ENCODE measurements around the gene ST3GAL5.

The ST3GAL5 gene

GRCh38 chr2:85819811-85820510 is 68.8 kb downstream of the ST3GAL5 start:
- H2AK5ac ChIP-seq (ENCODE audit: low read length), result no peak overlapping the region
- no peak overlapping the region for H3K4ac ChIP-seq (ENCODE audit: low read depth, low read length)
- no peaks in the 10 kb centered on the region for H3K36me3 ChIP-seq (ENCODE audit: control insufficient read depth, insufficient read depth, low read length)
- H3K79me2 ChIP-seq (ENCODE audit: control insufficient read depth, insufficient read depth, low read length), result no peaks in the 10 kb centered on the region
- no peak overlapping the region for H3K27ac ChIP-seq (ENCODE audit: low read depth, low read length)
- H3K23ac ChIP-seq (ENCODE audit: low read length), result no peak overlapping the region
- no peak for DNase-seq
- H3K4me3 ChIP-seq (ENCODE audit: low read length), result no peak overlapping the region
- no peak overlapping the region for H2BK120ac ChIP-seq (ENCODE audit: low read depth, low read length)
- no peak overlapping the region for H4K8ac ChIP-seq (ENCODE audit: low read depth, low read length)
- no peak overlapping the region for H4K5ac ChIP-seq (ENCODE audit: low read length)
- H3K9ac ChIP-seq (ENCODE audit: low read length), result no peak overlapping the region
- no peaks in the 10 kb centered on the region for H3K27me3 ChIP-seq (ENCODE audit: insufficient read depth, low read length, poor library complexity)
- H3K79me1 ChIP-seq (ENCODE audit: low read length), result no peaks in the 10 kb centered on the region
- no peak overlapping the region for H3K18ac ChIP-seq (ENCODE audit: low read length)
- WGBS (ENCODE audit: extremely low coverage, insufficient coverage, low lambda C conversion rate), result no CpG with 5 or more reads among the region's 6 CpGs
- H3K4me1 ChIP-seq (ENCODE audit: control insufficient read depth, low read depth, low read length), result no peaks in the 10 kb centered on the region
- H3K4me2 ChIP-seq (ENCODE audit: low read length), result no peak overlapping the region
- no peak overlapping the region for H2BK5ac ChIP-seq (ENCODE audit: low read length)
- no peak overlapping the region for H2BK15ac ChIP-seq (replicated peaks; ENCODE audit: low read depth)
- no peak overlapping the region for H3K56ac ChIP-seq (ENCODE audit: low read length)

DNA sequence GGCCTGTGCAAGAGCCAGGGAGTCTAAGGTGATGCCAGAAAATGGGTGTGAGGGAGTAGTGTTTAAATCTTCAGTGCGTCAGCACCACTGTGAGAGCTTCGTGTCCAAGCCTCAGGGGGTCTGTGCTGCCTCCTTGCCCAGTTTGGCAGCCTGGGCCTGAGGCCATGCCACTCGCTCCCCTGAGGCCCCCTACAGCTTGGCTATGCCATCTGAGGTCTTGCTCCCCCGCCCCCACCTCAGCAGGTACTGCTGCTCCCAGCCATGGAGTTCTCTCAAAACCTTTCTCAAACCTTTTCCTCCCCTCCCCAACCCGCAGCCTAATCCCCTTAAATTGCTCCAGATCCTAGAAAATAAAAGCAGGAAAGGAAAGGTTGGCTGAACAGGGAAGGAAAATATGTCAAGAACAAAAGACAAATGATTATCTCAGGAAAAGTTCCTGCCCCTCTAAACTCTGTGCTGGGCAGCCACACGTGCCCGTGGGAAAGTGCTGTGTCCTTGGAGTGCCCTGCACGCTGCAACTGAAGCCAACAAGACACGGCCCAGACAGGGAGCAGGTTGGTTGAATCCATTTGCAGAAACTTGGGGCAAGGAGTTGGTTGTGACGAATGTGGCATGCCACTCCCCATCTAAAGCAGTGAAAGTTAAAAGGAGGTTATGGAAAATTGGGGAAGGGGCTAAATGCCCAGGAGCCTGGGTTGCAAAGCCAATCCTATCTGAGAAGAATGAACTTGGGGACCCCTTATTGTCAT is 73.8 kb downstream of the ST3GAL5 start:
- Histone ChIP-seq H4K8ac (ENCODE audit: low read depth, low read length) (no peak overlapping the region), H3K36me3 (ENCODE audit: control insufficient read depth, insufficient read depth, low read length) (no peaks in the 10 kb centered on the region), H3K18ac (ENCODE audit: low read length) (no peak overlapping the region), H2BK5ac (ENCODE audit: low read length) (no peak overlapping the region), H3K4me2 (ENCODE audit: low read length) (no peak overlapping the region), H3K79me2 (ENCODE audit: control insufficient read depth, insufficient read depth, low read length) (no peaks in the 10 kb centered on the region), H3K56ac (ENCODE audit: low read length) (no peak overlapping the region), H3K4ac (ENCODE audit: low read depth, low read length) (no peak overlapping the region), H2BK120ac (ENCODE audit: low read depth, low read length) (no peak overlapping the region), H3K27ac (ENCODE audit: low read depth, low read length) (no peak overlapping the region), H3K27me3 (ENCODE audit: insufficient read depth, low read length, poor library complexity) (no peaks in the 10 kb centered on the region), H3K23ac (ENCODE audit: low read length) (no peak overlapping the region), H3K79me1 (ENCODE audit: low read length) (no peaks in the 10 kb centered on the region), H4K5ac (ENCODE audit: low read length) (no peak overlapping the region), H2BK15ac (replicated peaks; ENCODE audit: low read depth) (no peak overlapping the region), H2AK5ac (ENCODE audit: low read length) (no peak overlapping the region), H3K4me1 (ENCODE audit: control insufficient read depth, low read depth, low read length) (no peaks in the 10 kb centered on the region), H3K9ac (ENCODE audit: low read length) (no peak overlapping the region), H3K4me3 (ENCODE audit: low read length) (no peak overlapping the region)
- WGBS (ENCODE audit: extremely low coverage, insufficient coverage, low lambda C conversion rate), result no CpG with 5 or more reads among the region's 10 CpGs
- DNase-seq, result no peak

- Histone ChIP-seq H3K56ac (ENCODE audit: low read length) (no peak overlapping the region), H4K5ac (ENCODE audit: low read length) (no peak overlapping the region), H3K27me3 (ENCODE audit: insufficient read depth, low read length, poor library complexity) (no peaks in the 10 kb centered on the region), H2AK5ac (ENCODE audit: low read length) (no peak overlapping the region), H3K23ac (ENCODE audit: low read length) (no peak overlapping the region), H2BK5ac (ENCODE audit: low read length) (no peak overlapping the region), H3K79me2 (ENCODE audit: control insufficient read depth, insufficient read depth, low read length) (no peaks in the 10 kb centered on the region), H3K18ac (ENCODE audit: low read length) (no peak overlapping the region), H3K4me2 (ENCODE audit: low read length) (no peak overlapping the region), H3K9ac (ENCODE audit: low read length) (no peak overlapping the region), H2BK15ac (replicated peaks; ENCODE audit: low read depth) (no peak overlapping the region), H3K4ac (ENCODE audit: low read depth, low read length) (no peak overlapping the region), H3K79me1 (ENCODE audit: low read length) (no peaks in the 10 kb centered on the region), H3K4me1 (ENCODE audit: control insufficient read depth, low read depth, low read length) (no peaks in the 10 kb centered on the region), H4K8ac (ENCODE audit: low read depth, low read length) (no peak overlapping the region), H3K27ac (ENCODE audit: low read depth, low read length) (no peak overlapping the region), H3K4me3 (ENCODE audit: low read length) (no peak overlapping the region), H3K36me3 (ENCODE audit: control insufficient read depth, insufficient read depth, low read length) (no peaks in the 10 kb centered on the region), H2BK120ac (ENCODE audit: low read depth, low read length) (no peak overlapping the region)
- DNase-seq, result peak; percentile 81
- WGBS (ENCODE audit: extremely low coverage, insufficient coverage, low lambda C conversion rate), result no CpG with 5 or more reads among the region's 13 CpGs
These were observed 74.6 kb downstream of the ST3GAL5 start for GRCh38 chr2:85813982-85814801.

- H2BK5ac ChIP-seq (ENCODE audit: low read length), result no peak overlapping the region
These were observed 75.4 kb downstream of the ST3GAL5 start for GRCh38 chr2:85813211-85813981.

DNA sequence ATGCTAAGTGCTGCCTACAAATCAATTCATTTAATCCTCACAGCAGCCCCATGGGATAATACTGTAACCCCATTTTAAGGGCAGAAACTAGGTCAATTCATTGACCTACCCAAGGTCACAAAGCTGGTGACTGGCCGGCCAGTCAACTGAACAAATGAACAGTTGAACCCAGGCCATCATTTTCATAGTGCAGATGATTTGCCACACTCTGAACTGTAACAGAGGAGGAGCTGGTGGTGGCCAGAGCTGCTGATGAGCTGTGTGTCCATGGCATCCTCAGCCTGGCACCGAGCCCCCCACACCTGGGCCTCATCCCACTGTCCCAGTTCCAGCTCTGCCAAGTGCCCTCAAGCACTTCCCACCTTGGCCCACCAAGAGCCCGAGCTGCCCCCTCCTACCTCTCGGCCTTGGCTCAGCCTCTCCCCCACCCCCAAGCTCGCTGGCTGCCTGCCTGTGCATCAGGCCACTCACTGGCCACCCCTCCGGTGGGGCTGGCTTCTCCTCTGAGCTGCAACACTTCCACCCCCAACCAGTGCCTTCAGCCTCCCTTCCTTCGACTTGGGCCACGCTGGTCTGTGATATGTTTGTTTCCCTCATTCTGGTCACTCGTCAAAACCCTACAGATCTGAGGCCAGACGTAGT is 76.6 kb downstream of the ST3GAL5 start:
- Histone ChIP-seq H3K4me3 (ENCODE audit: low read length) (no peak overlapping the region), H2AK5ac (ENCODE audit: low read length) (no peak overlapping the region), H3K27me3 (ENCODE audit: insufficient read depth, low read length, poor library complexity) (no peaks in the 10 kb centered on the region), H3K4me2 (ENCODE audit: low read length) (no peak overlapping the region), H3K27ac (ENCODE audit: low read depth, low read length) (no peak overlapping the region), H3K36me3 (ENCODE audit: control insufficient read depth, insufficient read depth, low read length) (no peaks in the 10 kb centered on the region), H3K23ac (ENCODE audit: low read length) (no peak overlapping the region), H2BK120ac (ENCODE audit: low read depth, low read length) (no peak overlapping the region), H2BK15ac (replicated peaks; ENCODE audit: low read depth) (no peak overlapping the region), H3K9ac (ENCODE audit: low read length) (no peak overlapping the region), H3K79me1 (ENCODE audit: low read length) (no peaks in the 10 kb centered on the region), H3K4ac (ENCODE audit: low read depth, low read length) (no peak overlapping the region), H3K4me1 (ENCODE audit: control insufficient read depth, low read depth, low read length) (no peaks in the 10 kb centered on the region), H3K79me2 (ENCODE audit: control insufficient read depth, insufficient read depth, low read length) (no peaks in the 10 kb centered on the region), H4K8ac (ENCODE audit: low read depth, low read length) (no peak overlapping the region), H3K56ac (ENCODE audit: low read length) (no peak overlapping the region), H2BK5ac (ENCODE audit: low read length) (no peak overlapping the region), H3K18ac (ENCODE audit: low read length) (no peak overlapping the region), H4K5ac (ENCODE audit: low read length) (no peak overlapping the region)
- WGBS (ENCODE audit: extremely low coverage, insufficient coverage, low lambda C conversion rate), result no CpG with 5 or more reads among the region's 10 CpGs
- no peak for DNase-seq

More at GRCh38 chr2:85813211-85813981, 75.4 kb downstream of the ST3GAL5 start:
- Histone ChIP-seq H4K8ac (ENCODE audit: low read depth, low read length) (no peak overlapping the region), H3K56ac (ENCODE audit: low read length) (no peak overlapping the region), H3K79me1 (ENCODE audit: low read length) (no peaks in the 10 kb centered on the region), H3K79me2 (ENCODE audit: control insufficient read depth, insufficient read depth, low read length) (no peaks in the 10 kb centered on the region), H3K27ac (ENCODE audit: low read depth, low read length) (no peak overlapping the region), H2BK120ac (ENCODE audit: low read depth, low read length) (no peak overlapping the region), H3K4ac (ENCODE audit: low read depth, low read length) (no peak overlapping the region), H3K18ac (ENCODE audit: low read length) (no peak overlapping the region), H3K23ac (ENCODE audit: low read length) (no peak overlapping the region), H3K4me2 (ENCODE audit: low read length) (no peak overlapping the region), H2BK15ac (replicated peaks; ENCODE audit: low read depth) (no peak overlapping the region), H4K5ac (ENCODE audit: low read length) (no peak overlapping the region), H3K36me3 (ENCODE audit: control insufficient read depth, insufficient read depth, low read length) (no peaks in the 10 kb centered on the region), H3K27me3 (ENCODE audit: insufficient read depth, low read length, poor library complexity) (no peaks in the 10 kb centered on the region), H3K9ac (ENCODE audit: low read length) (no peak overlapping the region), H2AK5ac (ENCODE audit: low read length) (no peak overlapping the region), H3K4me3 (ENCODE audit: low read length) (no peak overlapping the region), H3K4me1 (ENCODE audit: control insufficient read depth, low read depth, low read length) (no peaks in the 10 kb centered on the region)
- WGBS (ENCODE audit: extremely low coverage, insufficient coverage, low lambda C conversion rate), result no CpG with 5 or more reads among the region's 7 CpGs
- DNase-seq, result no peak

Data from mesendoderm (in vitro differentiated cells).